ENCODE measurements around the gene STOML3.
"Not testable (repeated sequence)": the region's sequence is repeated elsewhere in the genome, so short reads cannot be mapped to it uniquely, and the experiment has no call there.

Gene STOML3

DNA sequence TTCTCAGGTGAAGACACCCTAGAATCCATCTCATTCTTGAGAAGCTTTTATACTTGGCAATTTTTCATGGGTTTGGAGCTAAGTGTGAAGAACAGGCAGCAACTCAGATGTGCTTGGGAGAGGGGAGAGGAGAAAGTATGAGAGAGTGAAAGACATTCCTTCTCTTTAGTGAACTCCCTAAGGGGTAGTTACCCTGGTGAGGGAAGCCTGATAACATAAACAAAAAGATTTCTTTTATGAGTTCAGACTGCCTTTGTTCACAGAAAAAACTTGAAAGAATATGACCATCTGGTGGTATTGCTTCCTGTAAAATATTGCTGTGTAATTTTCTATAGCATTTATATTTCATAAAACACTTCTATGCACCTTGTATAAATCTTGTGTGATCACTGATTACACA is at the start of gene STOML3:
Gene STOML3, minus strand, starts transcription at position 139 of the 400 bp plus-strand sequence. Its CDS starts 110 bp downstream, at position 29.
- DNase-seq (ENCODE audit: low spot score), result no peak

DNA sequence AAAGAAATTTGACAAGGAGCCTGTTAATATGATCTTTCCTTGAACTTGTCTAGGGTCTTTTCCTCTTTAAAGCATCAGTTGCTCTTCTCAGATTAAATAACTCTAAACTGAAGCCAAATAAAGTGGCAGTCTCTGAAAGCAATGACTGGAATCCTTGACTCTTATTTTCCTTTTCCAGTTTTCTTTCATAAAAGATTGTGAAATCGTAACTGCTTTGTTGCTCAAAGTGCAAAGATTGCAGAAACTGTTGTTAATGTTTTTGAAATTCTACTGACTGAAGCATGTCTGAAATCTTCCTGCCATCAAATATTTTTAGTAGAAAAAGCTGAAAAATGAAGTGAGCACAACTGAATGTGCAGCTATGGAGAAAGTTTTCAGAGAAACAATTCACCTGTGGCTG is 49.6 kb upstream of the STOML3 start:
- DNase-seq (ENCODE audit: low spot score), result peak; percentile 9

GRCh38 chr13:39039041-39039440 is 48.4 kb upstream of the STOML3 start:
- DNase-seq (ENCODE audit: low spot score), result no peak

DNA sequence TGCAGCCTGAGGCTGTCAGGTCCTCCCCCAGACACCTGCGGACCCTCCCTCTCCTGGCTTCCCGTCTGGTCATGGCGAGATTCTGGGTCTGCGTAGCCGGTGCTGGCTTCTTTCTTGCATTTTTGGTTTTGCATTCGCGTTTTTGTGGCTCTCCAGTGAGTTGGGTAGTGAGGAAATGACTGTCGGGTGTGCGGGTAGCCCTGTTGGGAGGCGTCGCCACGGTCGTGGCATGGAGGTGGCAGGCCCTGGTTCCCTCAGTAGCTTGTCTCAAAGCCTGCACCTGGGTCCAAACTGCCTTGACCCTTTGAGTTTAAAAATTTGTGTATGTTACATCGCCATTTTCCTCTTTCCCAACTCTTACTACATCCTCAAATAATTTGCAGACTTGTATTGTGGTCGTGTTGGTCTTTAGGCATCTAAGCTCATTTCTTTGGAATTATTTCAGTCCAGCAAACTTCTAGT is 48.0 kb upstream of the STOML3 start:
- DNase-seq (ENCODE audit: low spot score), result peak; percentile 39

DNA sequence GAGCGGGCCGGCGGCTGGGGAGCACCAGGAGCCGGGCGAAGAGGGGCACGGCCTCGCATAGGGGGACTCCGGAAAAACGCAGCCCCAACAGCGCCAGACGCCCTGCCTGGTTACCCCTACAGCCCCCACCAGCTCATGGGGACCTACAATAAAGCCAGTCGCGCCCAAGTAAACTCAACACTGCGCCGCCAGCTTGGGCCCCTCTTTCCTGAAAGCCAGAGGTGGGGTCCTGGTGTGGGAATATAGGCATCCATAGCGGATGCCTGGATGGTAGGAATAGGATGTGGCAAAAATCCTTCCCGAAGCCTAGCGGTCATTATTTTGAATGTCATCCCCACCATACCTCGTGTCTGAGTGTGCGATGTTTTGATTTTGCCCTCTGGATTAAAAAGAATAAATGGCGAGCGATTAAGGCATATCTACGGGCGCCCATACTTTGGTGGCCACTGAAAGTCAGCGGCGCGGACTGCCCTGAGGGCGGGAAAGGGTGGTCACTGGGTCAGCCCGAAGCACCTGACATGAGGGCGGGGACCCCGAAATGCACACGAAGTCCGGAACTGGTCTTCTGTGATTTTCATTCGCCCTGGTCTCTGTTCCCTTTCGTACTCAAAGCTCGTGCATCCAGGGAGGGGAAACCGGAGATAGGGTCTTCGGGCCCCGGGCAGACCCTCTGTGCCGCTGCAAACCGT is 47.4 kb upstream of the STOML3 start, which contains the start of the genes NHLRC3 and PROSER1:
Gene NHLRC3, plus strand, starts transcription at position 577 of the 689 bp plus-strand sequence. CDS start 184 bp downstream, outside the sequence.
Gene PROSER1, minus strand, starts transcription at position 210 of the 689 bp plus-strand sequence. CDS start 847 bp downstream, outside the sequence.
- DNase-seq (ENCODE audit: low spot score), result peak; percentile 90

DNA sequence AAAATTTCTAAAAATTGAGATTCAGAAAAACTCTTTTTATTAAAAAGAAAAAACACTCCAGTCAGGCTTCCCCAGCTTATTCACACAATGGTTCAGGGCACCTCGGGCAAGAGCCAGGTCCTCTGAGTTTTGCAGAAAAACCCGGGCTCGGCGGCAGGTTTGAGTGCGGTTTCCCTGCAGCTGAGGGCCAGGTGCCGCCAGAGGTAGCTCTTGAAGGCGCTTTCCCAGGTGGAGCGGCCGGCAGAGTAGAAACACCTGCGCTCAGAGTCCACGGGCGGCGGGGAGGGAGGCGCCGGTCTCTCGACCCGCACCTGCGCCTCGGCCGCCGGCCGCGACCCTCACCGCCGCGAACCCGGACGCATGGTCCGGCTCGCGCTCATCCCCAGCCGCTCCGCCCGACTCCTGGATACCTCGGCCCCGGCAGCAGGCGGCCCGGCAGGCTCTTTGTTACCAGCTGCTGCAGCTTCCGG is 46.8 kb upstream of the STOML3 start:
- DNase-seq (ENCODE audit: low spot score), result no peak

- no peak for DNase-seq (ENCODE audit: low spot score)
Observed at GRCh38 chr13:39036212-39036611, 45.6 kb upstream of the STOML3 start.

DNA sequence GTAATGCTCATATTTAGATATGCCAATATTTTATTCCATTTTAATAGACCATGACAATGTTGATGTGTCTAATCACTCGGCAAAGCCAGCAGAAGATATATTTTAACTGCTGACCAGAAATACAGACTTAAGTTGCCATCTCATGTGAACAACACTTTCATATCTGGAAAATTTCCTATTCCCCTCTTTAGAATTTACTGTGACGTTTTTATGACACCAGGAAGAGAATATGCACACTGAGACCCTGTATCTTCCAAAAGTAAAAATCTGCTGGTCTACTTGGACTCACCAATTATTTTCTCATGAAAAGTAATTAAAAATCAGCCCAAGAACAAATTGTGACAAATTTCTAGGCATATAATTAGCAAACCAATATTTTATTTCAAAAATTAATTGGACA is 45.2 kb upstream of the STOML3 start:
- DNase-seq (ENCODE audit: low spot score), result no peak

DNA sequence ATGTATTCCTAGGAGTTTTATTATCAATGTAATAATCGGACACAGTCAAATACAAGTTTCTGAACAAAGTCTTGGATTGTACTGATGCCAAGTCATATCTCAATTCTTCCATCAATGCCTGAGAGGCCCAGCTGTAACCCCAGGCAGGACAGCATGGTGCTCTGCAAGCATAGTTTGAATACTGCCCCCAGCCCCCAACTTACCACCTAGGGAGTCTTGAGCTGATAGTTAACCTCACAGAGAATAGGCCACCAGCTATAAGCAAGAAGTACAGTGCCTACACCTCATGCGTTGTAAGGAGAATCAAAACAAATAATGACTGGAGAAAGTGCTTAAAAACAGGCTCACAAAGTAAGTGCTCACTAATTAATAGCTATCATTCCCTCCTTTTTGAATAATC is 44.6 kb upstream of the STOML3 start:
- no peak for DNase-seq (ENCODE audit: low spot score)

GRCh38 chr13:39034085-39034484 is 43.5 kb upstream of the STOML3 start:
- DNase-seq (ENCODE audit: low spot score), result no peak

- DNase-seq (ENCODE audit: low spot score), result no peak
Observed at GRCh38 chr13:39032150-39032549, 41.5 kb upstream of the STOML3 start.

- no peak for DNase-seq (ENCODE audit: low spot score)
Observed at GRCh38 chr13:39025433-39025839, 34.8 kb upstream of the STOML3 start.

- no peak for DNase-seq (ENCODE audit: low spot score)
Observed at GRCh38 chr13:39023761-39024160, 33.1 kb upstream of the STOML3 start.

DNA sequence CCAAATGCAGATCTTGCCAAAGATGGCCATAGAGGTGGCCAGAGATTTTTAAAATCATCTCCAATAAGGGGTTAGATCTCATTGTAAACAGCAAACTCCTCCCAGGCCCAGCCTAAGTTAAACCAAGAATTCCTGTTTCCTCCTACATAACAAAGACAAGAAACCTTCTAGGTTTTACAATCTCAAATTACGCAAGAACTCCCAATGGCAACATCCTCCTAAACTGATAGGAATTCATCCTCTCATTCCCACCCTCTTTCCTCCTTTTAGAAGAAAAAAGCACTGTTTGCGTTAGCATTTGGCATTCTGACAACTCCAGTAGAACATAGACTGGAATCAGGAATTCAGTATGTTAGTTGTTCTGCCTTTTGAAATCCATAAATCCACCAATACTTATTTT is 32.7 kb upstream of the STOML3 start:
- DNase-seq (ENCODE audit: low spot score), result no peak

DNA sequence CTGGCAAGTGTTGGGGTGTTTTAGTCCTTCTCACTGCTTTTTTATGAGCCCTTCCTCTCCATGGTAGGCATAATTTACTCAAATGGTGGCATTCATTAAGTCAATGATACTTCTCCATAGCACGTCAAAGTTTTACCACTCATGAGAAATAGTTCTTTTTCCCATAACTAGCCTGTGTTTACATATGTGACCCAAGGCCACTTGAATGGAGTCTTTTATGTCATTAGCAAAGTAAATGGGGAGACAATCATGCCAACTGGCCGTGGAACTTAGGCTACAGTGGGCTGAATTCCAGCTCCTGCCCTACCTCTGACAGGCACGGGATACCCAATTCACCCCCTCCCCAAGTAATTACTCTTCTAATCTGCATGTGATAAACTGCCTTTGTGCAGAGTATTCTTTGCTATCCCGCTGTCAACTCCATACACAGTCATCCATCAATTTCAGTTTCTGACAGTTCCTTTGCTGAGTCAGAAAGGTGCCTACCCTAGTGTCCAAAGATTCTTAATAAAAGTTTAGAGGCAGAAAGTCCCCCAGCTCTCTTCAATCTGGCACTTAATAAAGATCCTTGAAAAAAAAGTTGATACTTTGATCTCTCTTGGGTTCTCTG is 30.3 kb upstream of the STOML3 start:
- no peak for DNase-seq (ENCODE audit: low spot score)

DNA sequence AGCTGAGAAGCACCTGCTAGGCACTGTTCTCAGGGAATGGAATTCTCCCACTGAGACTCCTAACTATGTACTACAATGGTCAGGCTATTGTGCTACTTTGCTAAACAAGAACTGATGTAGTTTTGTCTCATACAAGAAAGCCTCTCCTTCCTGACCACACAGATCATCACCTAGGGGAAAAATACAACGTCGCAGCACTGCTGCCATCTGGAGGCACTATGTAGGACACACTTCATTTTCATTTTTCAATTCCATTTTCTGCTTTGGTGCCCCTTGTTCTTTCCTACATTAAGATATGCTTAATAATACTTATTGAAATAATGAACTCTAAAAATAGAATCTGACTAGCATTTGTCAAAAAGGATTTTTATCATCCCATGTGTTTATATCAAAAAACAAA is 26.2 kb upstream of the STOML3 start:
- DNase-seq (ENCODE audit: low spot score), result no peak

DNA sequence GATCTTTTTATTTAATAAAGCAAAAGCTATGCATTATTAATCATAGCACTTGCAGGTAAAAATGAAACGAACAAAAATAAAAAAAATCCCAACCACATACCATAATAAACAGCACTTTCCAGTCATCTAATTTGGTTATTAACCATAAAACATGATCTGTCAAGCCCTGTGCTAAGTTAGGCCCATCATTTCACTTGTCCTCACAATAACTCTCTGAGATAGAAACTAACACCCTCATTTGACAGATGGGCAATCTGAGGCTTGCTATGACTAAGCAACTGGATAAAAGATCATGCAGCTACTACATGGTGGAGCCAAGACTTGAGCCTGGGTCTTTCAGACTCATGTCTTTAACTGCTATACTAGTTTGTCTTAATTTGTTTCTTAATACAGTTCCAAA is 25.5 kb upstream of the STOML3 start:
- no peak for DNase-seq (ENCODE audit: low spot score)

- DNase-seq (ENCODE audit: low spot score), result no peak
Observed at GRCh38 chr13:39013462-39013861, 22.8 kb upstream of the STOML3 start.

- DNase-seq (ENCODE audit: low spot score), result no peak
Observed at GRCh38 chr13:39012608-39013007, 22.0 kb upstream of the STOML3 start.

DNA sequence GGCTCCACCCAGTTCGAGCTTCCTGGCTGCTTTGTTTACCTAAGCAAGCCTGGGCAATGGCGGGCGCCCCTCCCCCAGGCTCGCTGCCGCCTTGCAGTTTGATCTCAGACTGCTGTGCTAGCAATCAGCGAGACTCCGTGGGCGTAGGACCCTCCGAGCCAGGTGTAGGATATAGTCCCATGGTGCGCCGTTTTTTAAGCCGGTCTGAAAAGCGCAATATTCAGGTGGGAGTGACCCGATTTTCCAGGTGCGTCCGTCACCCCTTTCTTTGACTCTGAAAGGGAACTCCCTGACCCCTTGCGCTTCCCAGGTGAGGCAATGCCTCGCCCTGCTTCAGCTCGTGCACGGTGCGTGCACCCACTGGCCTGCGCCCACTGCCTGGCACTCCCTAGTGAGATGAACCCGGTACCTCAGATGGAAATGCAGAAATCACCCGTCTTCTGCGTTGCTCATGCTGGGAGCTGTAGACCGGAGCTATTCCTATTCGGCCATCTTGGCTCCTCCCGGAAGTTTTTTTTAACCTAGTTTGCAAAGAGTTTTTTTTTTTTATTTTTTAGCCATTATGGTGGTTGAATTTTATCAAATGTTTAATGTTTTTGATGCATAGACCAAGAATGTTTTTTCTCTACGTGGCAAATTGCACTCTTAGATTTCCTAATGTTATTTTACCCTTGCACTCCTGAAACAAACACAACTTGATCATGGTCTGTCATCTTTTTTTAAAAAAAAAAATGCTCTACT is 15.9 kb upstream of the STOML3 start:
- DNase-seq (ENCODE audit: low spot score), result not testable (repeated sequence)

GRCh38 chr13:38998739-38999138 is 8.1 kb upstream of the STOML3 start:
- DNase-seq (ENCODE audit: low spot score), result no peak

GRCh38 chr13:38993381-38993780 is 2.8 kb upstream of the STOML3 start:
- no peak for DNase-seq (ENCODE audit: low spot score)

DNA sequence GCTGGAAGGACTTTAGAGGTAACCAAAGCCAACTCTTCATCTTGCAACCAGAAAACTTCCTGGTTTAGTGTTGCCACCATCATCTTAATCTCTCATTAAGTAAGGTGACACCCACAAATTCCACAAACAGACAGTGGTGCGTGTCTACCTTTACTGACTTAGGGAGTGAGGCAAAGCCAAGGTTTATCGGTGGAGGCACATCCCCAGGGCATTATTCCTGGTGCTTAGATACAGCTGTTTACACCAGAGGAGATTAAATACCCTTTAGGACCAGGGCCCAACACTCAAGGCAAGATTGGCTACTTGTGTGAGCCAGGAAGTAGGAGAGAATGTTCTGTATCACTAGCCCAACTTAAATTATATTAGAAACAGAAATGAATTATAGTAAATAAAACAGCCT is 9.5 kb downstream of the STOML3 start:
- DNase-seq (ENCODE audit: low spot score), result no peak

Measured in GM03348 (cell line).